Esophagus muscularis mucosa (tissue), 4 donors: ENCODE results near the gene BTBD8.

Experiments used
- CTCF ChIP-seq, 3 experiments: fragments of 200-600 bp in 2 of 3; fragments of 450-650 bp in 1 of 3; sonication (generic) in 2 of 3; IDR thresholded peaks; one replicate each; pipeline ENCODE4 v1.5.1; 2017 to 2019; ENCODE audit warnings: antibody characterized with exemption in 3 of 3, mild to moderate bottlenecking in 2 of 3, moderate library complexity in 1 of 3
- EP300 ChIP-seq: sonication (generic); formaldehyde crosslinking; IDR thresholded peaks from one replicate; pipeline ENCODE4 v1.6.1; 2017; ENCODE audit warnings: antibody characterized with exemption
- POLR2A ChIP-seq: fragments of 450-650 bp; IDR thresholded peaks from one replicate; pipeline ENCODE4 v1.6.1; 2017; ENCODE audit warnings: antibody characterized with exemption, moderate library complexity, mild to moderate bottlenecking, low read depth

- no peak for TF ChIP-seq CTCF (IDR thresholded peaks at IDR 0.05)
- TF ChIP-seq POLR2A: no peak
- no peak for TF ChIP-seq EP300
These were observed 9.3 kb upstream of the BTBD8 start for GRCh38 chr1:92070892-92071291.
